ENCODE measurements around the gene HYAL2. TPM values are rescaled to one million over a fixed set of nuclear protein-coding genes. Genes with fewer than 3 reads are reported as not detected.

The HYAL2 gene
- total RNA-seq, 1 donor from 2014 or later: 4.2 TPM

DNA sequence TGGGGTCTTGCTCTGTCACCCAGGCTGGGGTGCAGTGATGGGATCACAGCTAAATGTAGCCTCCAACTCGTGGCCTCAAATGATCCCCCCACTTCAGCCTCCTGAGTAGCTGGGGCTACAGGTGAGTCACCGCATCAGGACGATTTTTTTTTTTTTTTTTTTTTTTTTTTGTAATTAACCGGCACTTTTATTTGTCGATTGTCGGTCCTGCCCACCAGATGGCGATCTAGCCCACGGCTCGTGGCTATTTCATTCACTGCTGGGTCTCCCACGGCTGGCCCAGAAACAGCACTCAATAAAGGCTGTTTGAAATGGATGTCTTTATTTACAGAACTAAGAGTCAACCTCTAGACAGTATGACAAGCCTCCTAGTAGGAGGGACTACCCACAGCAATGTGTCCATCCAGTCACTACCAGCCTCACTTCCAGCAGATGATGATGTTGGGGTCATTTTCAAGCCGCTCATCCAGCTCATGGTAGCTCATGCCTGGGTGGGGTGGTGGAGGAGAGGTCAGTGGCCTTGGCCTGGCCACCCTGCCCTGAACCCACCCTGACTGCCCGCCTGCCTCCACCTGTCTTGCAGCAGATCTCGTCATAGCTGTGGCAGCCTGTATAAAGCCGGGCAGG lies 24.8 kb upstream of the HYAL2 start:
- ChIA-PET POLR2A (interaction anchor here (0.6 to 6.9 kb wide), 7 partner anchors 9 to 1024 kb away, joined by 3 to 195 read pairs (median 4); partner anchors contain the start of gene RASSF1), CTCF (interaction anchor here (0.8 to 5.5 kb wide), 8 partner anchors 9 to 269 kb away, joined by 3 to 64 read pairs (median 4); partner anchors contain the start of genes CISH and TMEM115)
- TF ChIP-seq CTCF (IDR thresholded peaks at IDR 0.05): no peak
- Mint-ChIP-seq H3K4me3 (no peak overlapping the region), H3K4me1 (peaks cover 58% of the 10 kb centered on the region), H3K36me3 (ENCODE audit: low read depth) (peaks cover 19% of the 10 kb centered on the region), H3K9me3 (no peaks in the 10 kb centered on the region), H3K27me3 (no peaks in the 10 kb centered on the region), H3K27ac (peak overlapping the region; percentile 63)
- intact Hi-C loops (cut with micrococcal nuclease): loop anchor here (1.0 kb wide), 1 partner anchor 89 kb away; no protein-coding TSS in a partner anchor
- ATAC-seq (ENCODE audit: low read depth) (peak; percentile 15), DNase-seq (peak; percentile 59)

GRCh38 chr3:50345586-50346234 lies 23.2 kb upstream of the HYAL2 start, which contains the start of gene ZMYND10:
Gene ZMYND10 (minus strand): TSS chr3:50345732. CDS start chr3:50345579, 153 bp downstream.
- Mint-ChIP-seq H3K36me3 (ENCODE audit: low read depth) (peaks cover 17% of the 10 kb centered on the region), H3K27me3 (no peaks in the 10 kb centered on the region), H3K9me3 (no peaks in the 10 kb centered on the region), H3K27ac (no peak within 1 kb of the TSS), H3K4me3 (peak within 1 kb of the TSS; percentile 67), H3K4me1 (peaks cover 51% of the 10 kb centered on the region)
- ATAC-seq (ENCODE audit: low read depth) (peak; percentile 33), DNase-seq (peak; percentile 73)
- intact Hi-C loops (cut with micrococcal nuclease): no loop called here
- TF ChIP-seq CTCF (IDR thresholded peaks at IDR 0.05): no peak
- POLR2A ChIA-PET: interaction anchor here (0.6 to 6.9 kb wide), 4 partner anchors 7 to 105 kb away, joined by 3 to 195 read pairs (median 7); partner anchors contain the start of gene RASSF1
- CTCF ChIA-PET: interaction anchor here (5.5 kb wide), 1 partner anchor 196 kb away, joined by 64 read pairs; no protein-coding TSS in a partner anchor

DNA sequence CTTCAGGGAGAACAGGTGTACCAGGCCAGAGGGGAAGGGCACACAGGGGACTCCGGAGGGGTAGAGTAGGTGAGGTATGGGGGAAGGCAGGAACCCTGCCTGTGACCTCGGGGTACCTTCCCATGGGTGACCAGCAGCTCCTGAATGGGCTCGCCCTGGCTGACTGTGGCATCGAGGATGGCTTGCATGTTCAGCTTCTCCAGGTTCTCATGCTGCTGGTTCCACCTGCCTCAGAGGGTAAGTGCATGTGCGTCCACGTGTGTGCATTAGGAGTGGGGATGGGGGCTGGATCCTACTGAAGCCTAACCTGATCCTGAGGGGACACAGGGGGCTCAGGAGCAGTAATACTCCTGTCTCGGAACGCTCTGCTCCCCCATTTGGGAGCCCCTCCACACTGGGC lies 22.5 kb upstream of the HYAL2 start:
- no peak for ATAC-seq (ENCODE audit: low read depth)
- H3K4me1 Mint-ChIP-seq: peaks cover 48% of the 10 kb centered on the region
- no peak overlapping the region for H3K27ac Mint-ChIP-seq
- intact Hi-C loops (cut with micrococcal nuclease): no loop called here
- TF ChIP-seq CTCF (IDR thresholded peaks at IDR 0.05): no peak
- CTCF ChIA-PET: no interaction called here
- no peak overlapping the region for H3K4me3 Mint-ChIP-seq
- no peaks in the 10 kb centered on the region for H3K9me3 Mint-ChIP-seq
- H3K27me3 Mint-ChIP-seq: no peaks in the 10 kb centered on the region
- DNase-seq: no peak
- peaks cover 14% of the 10 kb centered on the region for H3K36me3 Mint-ChIP-seq (ENCODE audit: low read depth)
- POLR2A ChIA-PET: interaction anchor here (0.6 to 6.9 kb wide), 2 partner anchors 7 to 24 kb away, joined by 4 to 195 read pairs; partner anchors contain the start of gene RASSF1

- TF ChIP-seq CTCF (IDR thresholded peaks at IDR 0.05): no peak
- peak overlapping the region; percentile 41 for H3K27ac Mint-ChIP-seq
- no peak for DNase-seq
- CTCF ChIA-PET: no interaction called here
- peaks cover 7% of the 10 kb centered on the region for H3K36me3 Mint-ChIP-seq (ENCODE audit: low read depth)
- intact Hi-C loops (cut with micrococcal nuclease): no loop called here
- peaks cover 55% of the 10 kb centered on the region for H3K4me1 Mint-ChIP-seq
- H3K4me3 Mint-ChIP-seq: no peak overlapping the region
- POLR2A ChIA-PET: interaction anchor here (1.0 to 1.4 kb wide), 3 partner anchors 8 to 226 kb away, joined by 3 to 6 read pairs (median 5); partner anchors contain the start of genes CYB561D2, HEMK1 and NPRL2
- H3K9me3 Mint-ChIP-seq: no peaks in the 10 kb centered on the region
- no peak for ATAC-seq (ENCODE audit: low read depth)
- H3K27me3 Mint-ChIP-seq: no peaks in the 10 kb centered on the region
Observed at GRCh38 chr3:50342813-50343633, 20.5 kb upstream of the HYAL2 start.
